BJ (cell line): ENCODE measurements around the gene SPDYC. TPM values are rescaled to one million over a fixed set of nuclear protein-coding genes. Genes with fewer than 3 reads are reported as not detected.

Experiments used
- CTCF ChIA-PET: fragments of 350-600 bp; formaldehyde crosslinking; extraction: SDS; loops from one replicate; lab custom pipeline; 2021; ENCODE audit warnings: antibody characterized with exemption, inconsistent platforms; lab: Yijun Ruan, JAX
- POLR2A ChIA-PET: fragments of 300-600 bp; sonication (Branson Sonifier 250); formaldehyde crosslinking; extraction: SDS; loops from one replicate; lab custom pipeline; 2021; ENCODE audit warnings: antibody characterized with exemption; lab: Charles Lee
- DNase-seq: peaks from one replicate; pipeline ENCODE4 v3.0.0-alpha.2; 2011; ENCODE audit warnings: low read depth
- H3K27me3 ChIP-seq: 2 replicates; pipeline ENCODE4 v1.6.0; 2011; ENCODE audit warnings: low read length; ENCODE audit not compliant: control insufficient read depth, insufficient read depth
- H3K36me3 ChIP-seq: 2 replicates; pipeline ENCODE4 v1.5.1; 2011; ENCODE audit warnings: low read length; ENCODE audit not compliant: control insufficient read depth, insufficient read depth
- H3K4me3 ChIP-seq: 2 replicates; pipeline ENCODE4 v1.5.1; 2011; ENCODE audit warnings: low read depth, mild to moderate bottlenecking, control low read depth, low read length
- CTCF ChIP-seq: IDR thresholded peaks from 2 replicates; pipeline ENCODE4 v1.5.1; 2011; ENCODE audit warnings: low read depth, mild to moderate bottlenecking, control low read depth, inconsistent platforms, low read length, moderate library complexity; ENCODE audit not compliant: insufficient read depth
- polyA plus RNA-seq: library from polyadenylated mRNA; depleted of rRNA; stranded (reverse); fragments of >200 nt; gene quantifications from 2 replicates; pipeline ENCODE4 v1.2.3, GENCODE V29; 2011

Gene SPDYC
- polyA plus RNA-seq, 1 experiment: not detected

- Histone ChIP-seq H3K27me3 (no peaks in the 10 kb centered on the region), H3K4me3 (no peak overlapping the region), H3K36me3 (peaks cover 34% of the 10 kb centered on the region)
- no peak for DNase-seq
- POLR2A ChIA-PET: no interaction called here
- CTCF ChIA-PET: interaction anchor here (1.0 to 1.6 kb wide), 3 partner anchors 10 to 14 kb away, joined by 3 to 9 read pairs (median 5); partner anchors contain the start of gene TM7SF2
- TF ChIP-seq CTCF: no peak
These were observed 45.4 kb upstream of the SPDYC start for GRCh38 chr11:65124480-65125196.

GRCh38 chr11:65125197-65126056 lies 44.6 kb upstream of the SPDYC start:
- Histone ChIP-seq H3K27me3 (no peaks in the 10 kb centered on the region), H3K36me3 (peaks cover 41% of the 10 kb centered on the region), H3K4me3 (no peak overlapping the region)
- POLR2A ChIA-PET: no interaction called here
- TF ChIP-seq CTCF: no peak
- no peak for DNase-seq
- CTCF ChIA-PET: interaction anchor here (1.5 to 1.6 kb wide), 2 partner anchors 13 to 15 kb away, joined by 5 to 9 read pairs; partner anchors contain the start of gene TM7SF2

- Histone ChIP-seq H3K27me3 (no peaks in the 10 kb centered on the region), H3K4me3 (no peak overlapping the region), H3K36me3 (peaks cover 49% of the 10 kb centered on the region)
- DNase-seq: no peak
- ChIA-PET POLR2A (interaction anchor here (0.7 kb wide), 1 partner anchor 27 kb away, joined by 3 read pairs; no protein-coding TSS in a partner anchor), CTCF (interaction anchor here (0.6 to 0.8 kb wide), 2 partner anchors 9 to 14 kb away, joined by 3 read pairs; partner anchors contain the start of gene ZNHIT2)
- TF ChIP-seq CTCF: no peak
These were observed 43.3 kb upstream of the SPDYC start for GRCh38 chr11:65126624-65127274.

- no peaks in the 10 kb centered on the region for H3K27me3 ChIP-seq
- H3K36me3 ChIP-seq: peaks cover 56% of the 10 kb centered on the region
- POLR2A ChIA-PET: interaction anchor here (0.7 kb wide), 1 partner anchor 26 kb away, joined by 3 read pairs; no protein-coding TSS in a partner anchor
- CTCF ChIA-PET: interaction anchor here (0.6 to 0.9 kb wide), 2 partner anchors 10 to 15 kb away, joined by 3 to 4 read pairs (median 3); partner anchors contain the start of gene ZNHIT2
- no peak overlapping the region for H3K4me3 ChIP-seq
- TF ChIP-seq CTCF: no peak
- no peak for DNase-seq
These were observed 42.4 kb upstream of the SPDYC start for GRCh38 chr11:65127473-65128181.
